Suprapubic skin (tissue), 4 donors: ENCODE measurements around the gene ESYT1. TPM values are rescaled to one million over a fixed set of nuclear protein-coding genes. Genes with fewer than 3 reads are reported as not detected.
"Not testable (repeated sequence)": the region's sequence is repeated elsewhere in the genome, so short reads cannot be mapped to it uniquely, and the experiment has no call there.

ENCODE experiments used
- DNase-seq, 2 donors: peaks; one replicate each; pipeline ENCODE4 v3.0.0-alpha.2; 2019; ENCODE audit warnings: low spot score in 2 of 2
- H3K27ac ChIP-seq: fragments of 200-600 bp; sonication (generic); one replicate; pipeline ENCODE4 v1.5.1; 2019
- H3K27me3 ChIP-seq: fragments of 200-600 bp; sonication (generic); one replicate; pipeline ENCODE4 v1.5.1; 2019
- H3K36me3 ChIP-seq: fragments of 200-600 bp; sonication (generic); one replicate; pipeline ENCODE4 v1.5.1; 2019
- H3K4me1 ChIP-seq: fragments of 200-600 bp; sonication (generic); one replicate; pipeline ENCODE4 v1.5.1; 2019
- H3K4me3 ChIP-seq: fragments of 200-600 bp; sonication (generic); one replicate; pipeline ENCODE4 v1.5.1; 2019; ENCODE audit warnings: mild to moderate bottlenecking
- H3K9me3 ChIP-seq: fragments of 200-600 bp; sonication (generic); one replicate; pipeline ENCODE4 v1.5.1; 2019
- CTCF ChIP-seq, 2 donors: fragments of 200-600 bp in 1 of 2; fragments of 450-650 bp in 1 of 2; sonication (generic) in 1 of 2; IDR thresholded peaks; one replicate each; pipeline ENCODE4 v1.5.1; 2016 to 2019; ENCODE audit warnings: antibody characterized with exemption in 2 of 2, mild to moderate bottlenecking in 1 of 2, moderate library complexity in 1 of 2
- EP300 ChIP-seq: sonication (generic); formaldehyde crosslinking; IDR thresholded peaks from one replicate; pipeline ENCODE4 v1.6.1; 2017; ENCODE audit warnings: antibody characterized with exemption
- POLR2A ChIP-seq, 2 donors: fragments of 450-650 bp; IDR thresholded peaks; one replicate each; pipeline ENCODE4 v1.6.1; 2017; ENCODE audit warnings: antibody characterized with exemption in 2 of 2, mild to moderate bottlenecking in 2 of 2, moderate library complexity in 2 of 2
- POLR2AphosphoS5 ChIP-seq, 3 donors: sonication (generic); formaldehyde crosslinking; IDR thresholded peaks; one replicate each; pipeline ENCODE4 v1.6.1; 2017; ENCODE audit warnings: antibody characterized with exemption in 3 of 3
- WGBS: methylation state at CpG from one replicate; pipeline ENCODE4 v1.1.5; 2018; 5-methylcytosine and 5-hydroxymethylcytosine counted together
- total RNA-seq, 4 donors: library from RNA; depleted of rRNA; stranded (reverse); fragments of >200 nt; gene quantifications; one replicate each; pipeline ENCODE4 v1.1.0, GENCODE V29; 2016

The ESYT1 gene
- total RNA-seq, 4 donors from 2014 or later = 73.1 to 128 (median 103) TPM

DNA sequence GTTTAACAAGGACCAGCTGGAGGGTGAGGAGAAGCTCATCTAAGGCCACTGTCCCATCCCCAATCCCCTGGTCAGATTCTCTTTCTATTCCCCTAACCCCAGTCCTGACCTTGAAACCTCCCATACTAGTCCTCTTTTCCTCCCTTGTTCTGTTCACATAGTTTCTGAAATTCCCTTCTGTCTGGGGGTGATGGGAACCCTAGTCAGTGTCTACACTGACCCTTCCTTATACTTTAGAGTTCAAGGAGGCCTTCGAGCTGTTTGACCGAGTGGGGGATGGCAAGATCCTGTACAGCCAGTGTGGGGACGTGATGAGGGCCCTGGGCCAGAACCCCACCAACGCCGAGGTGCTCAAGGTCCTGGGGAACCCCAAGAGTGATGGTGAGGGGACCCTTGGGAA, 26.8 kb downstream of the ESYT1 start:
- Histone ChIP-seq H3K36me3 (peaks cover 3% of the 10 kb centered on the region), H3K4me3 (no peak overlapping the region), H3K9me3 (no peaks in the 10 kb centered on the region), H3K4me1 (peaks cover 47% of the 10 kb centered on the region), H3K27ac (no peak overlapping the region), H3K27me3 (no peaks in the 10 kb centered on the region)
- TF ChIP-seq POLR2A (IDR thresholded peaks at IDR 0.05) = no peak
- no peak for TF ChIP-seq EP300
- no peak for TF ChIP-seq POLR2AphosphoS5 (IDR thresholded peaks at IDR 0.05)
- no peak for TF ChIP-seq CTCF (IDR thresholded peaks at IDR 0.05)
- no peak for DNase-seq
- WGBS = 84% methylated on average over 5 of the region's 5 CpGs

DNA sequence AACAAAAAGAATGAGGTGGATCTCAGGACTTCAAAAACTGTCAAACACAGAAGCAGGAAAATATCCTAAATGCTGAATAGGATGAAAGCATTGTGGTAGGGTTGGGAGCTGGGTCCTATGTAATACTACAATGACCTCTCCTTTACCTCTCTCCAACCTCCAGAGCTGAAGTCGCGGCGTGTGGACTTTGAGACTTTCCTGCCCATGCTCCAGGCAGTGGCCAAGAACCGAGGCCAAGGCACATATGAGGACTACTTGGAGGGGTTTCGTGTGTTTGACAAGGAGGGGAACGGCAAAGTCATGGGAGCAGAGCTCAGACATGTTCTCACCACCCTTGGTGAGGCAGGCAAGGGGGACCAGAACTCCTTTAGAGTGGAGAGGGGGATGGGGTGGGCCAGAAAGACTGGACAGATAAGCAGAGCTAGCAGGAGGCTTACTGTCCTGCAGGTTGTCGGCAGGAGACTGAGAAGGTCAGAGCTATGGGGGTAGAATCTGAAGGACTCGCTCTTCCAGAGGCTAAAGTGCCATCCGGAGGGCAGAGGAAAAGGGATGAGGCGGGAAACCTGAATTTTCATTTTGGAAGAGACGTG, 27.3 kb downstream of the ESYT1 start:
- H3K36me3 ChIP-seq = peaks cover 8% of the 10 kb centered on the region
- H3K27ac ChIP-seq = no peak overlapping the region
- no peak for DNase-seq
- no peaks in the 10 kb centered on the region for H3K27me3 ChIP-seq
- H3K4me3 ChIP-seq = no peak overlapping the region
- peaks cover 52% of the 10 kb centered on the region for H3K4me1 ChIP-seq
- 95% methylated on average over 11 of the region's 11 CpGs for WGBS
- TF ChIP-seq POLR2AphosphoS5 (IDR thresholded peaks at IDR 0.05) (no peak), POLR2A (IDR thresholded peaks at IDR 0.05) (no peak), EP300 (no peak), CTCF (IDR thresholded peaks at IDR 0.05) (no peak)
- no peaks in the 10 kb centered on the region for H3K9me3 ChIP-seq

DNA sequence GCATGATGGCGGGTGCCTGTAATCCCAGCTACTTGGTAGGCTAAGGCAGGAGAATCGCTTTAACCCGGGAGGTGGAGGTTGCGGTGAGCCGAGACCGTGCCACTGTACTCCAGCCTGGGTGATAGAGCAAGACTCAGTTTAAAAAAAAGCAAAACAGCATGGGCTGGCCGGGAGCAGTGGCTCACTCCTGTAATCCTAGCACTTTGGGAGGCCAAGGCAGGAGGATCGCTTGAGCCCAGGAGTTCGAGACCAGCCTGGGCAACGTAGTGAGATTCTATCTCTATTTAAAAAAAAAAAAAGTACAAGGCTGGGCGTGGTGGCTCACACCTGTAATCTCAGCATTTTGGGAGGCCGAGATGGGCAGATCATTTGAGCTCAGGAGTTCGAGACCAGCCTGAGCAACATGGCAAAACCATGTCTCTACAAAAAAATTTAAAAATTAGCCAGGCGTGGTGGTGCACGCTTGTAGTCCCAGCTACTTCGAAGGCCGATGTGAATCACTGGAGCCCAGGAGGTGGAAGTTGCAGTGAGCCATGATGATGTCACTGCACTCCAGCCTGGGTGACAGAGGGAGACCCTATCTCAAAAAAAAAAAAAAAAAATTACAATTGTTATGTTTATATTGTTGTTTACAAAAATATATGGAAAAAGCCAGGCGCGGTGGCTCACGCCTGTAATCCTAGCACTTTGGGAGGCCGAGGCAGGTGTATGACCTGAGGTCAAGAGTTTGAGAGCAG, 28.6 kb downstream of the ESYT1 start:
- H3K9me3 ChIP-seq, DNase-seq, H3K27me3 ChIP-seq: not testable (repeated sequence)
- Histone ChIP-seq H3K4me3 (peak overlapping the region; percentile 91), H3K36me3 (peaks cover 21% of the 10 kb centered on the region), H3K4me1 (peaks cover 52% of the 10 kb centered on the region), H3K27ac (peak overlapping the region; percentile 98)
- WGBS = 87% methylated on average over 21 of the region's 21 CpGs

- DNase-seq = peak; percentile 91 to 92
- H3K9me3 ChIP-seq = no peaks in the 10 kb centered on the region
- 2% methylated on average over 45 of the region's 45 CpGs for WGBS
- H3K27me3 ChIP-seq = no peaks in the 10 kb centered on the region
- peak overlapping the region; percentile 91 for H3K4me3 ChIP-seq
- TF ChIP-seq CTCF (IDR thresholded peaks at IDR 0.05) = peak; percentile 59 to 64
- TF ChIP-seq EP300 = no peak
- peak in 1 of 3 donors; percentile 42 for TF ChIP-seq POLR2AphosphoS5 (IDR thresholded peaks at IDR 0.05)
- H3K4me1 ChIP-seq = peaks cover 58% of the 10 kb centered on the region
- H3K36me3 ChIP-seq = peaks cover 29% of the 10 kb centered on the region
- H3K27ac ChIP-seq = peak overlapping the region; percentile 98
These were observed 29.3 kb downstream of the ESYT1 start for GRCh38 chr12:56157201-56158028.

- no peaks in the 10 kb centered on the region for H3K27me3 ChIP-seq
- WGBS = under 1% methylated on average over 30 of the region's 30 CpGs
- H3K36me3 ChIP-seq = peaks cover 37% of the 10 kb centered on the region
- no peaks in the 10 kb centered on the region for H3K9me3 ChIP-seq
- H3K4me1 ChIP-seq = peaks cover 52% of the 10 kb centered on the region
- peak within 1 kb of the TSS; percentile 91 for H3K4me3 ChIP-seq
- no peak for TF ChIP-seq EP300
- peak; percentile 94 to 96 (median 95) for TF ChIP-seq POLR2AphosphoS5 (IDR thresholded peaks at IDR 0.05)
- peak; percentile 93 to 98 for TF ChIP-seq POLR2A (IDR thresholded peaks at IDR 0.05)
- no peak for TF ChIP-seq CTCF (IDR thresholded peaks at IDR 0.05)
- H3K27ac ChIP-seq = peak within 1 kb of the TSS; percentile 98
- DNase-seq = peak; percentile 99 to 100
These were observed 30.2 kb downstream of the ESYT1 start, which contains the start of gene MYL6 for GRCh38 chr12:56158029-56158925. MYL6 (plus strand) TSS chr12:56158359; CDS start chr12:56158402, 43 bp downstream.
